Fibroblast of mammary gland (primary cell): ENCODE measurements around the gene NCOA7.
"Not testable (repeated sequence)": the region's sequence is repeated elsewhere in the genome, so short reads cannot be mapped to it uniquely, and the experiment has no call there.

ENCODE experiments used
- DNase-seq: peaks from one replicate; pipeline ENCODE4 v3.0.0-alpha.2; 2010; ENCODE audit warnings: low read depth
- H3K4me3 ChIP-seq: 2 replicates; pipeline ENCODE4 v1.5.1; 2011; ENCODE audit warnings: low read depth, mild to moderate bottlenecking, low read length, moderate library complexity; ENCODE audit not compliant: control insufficient read depth
- TF ChIP-seq, protein P1 (sequence below): conservative IDR thresholded peaks from 2 replicates; pipeline ENCODE4 v1.5.1; 2011; ENCODE audit warnings: low read depth, low read length, inconsistent platforms; ENCODE audit not compliant: control insufficient read depth, insufficient read depth

NCOA7 gene

DNA sequence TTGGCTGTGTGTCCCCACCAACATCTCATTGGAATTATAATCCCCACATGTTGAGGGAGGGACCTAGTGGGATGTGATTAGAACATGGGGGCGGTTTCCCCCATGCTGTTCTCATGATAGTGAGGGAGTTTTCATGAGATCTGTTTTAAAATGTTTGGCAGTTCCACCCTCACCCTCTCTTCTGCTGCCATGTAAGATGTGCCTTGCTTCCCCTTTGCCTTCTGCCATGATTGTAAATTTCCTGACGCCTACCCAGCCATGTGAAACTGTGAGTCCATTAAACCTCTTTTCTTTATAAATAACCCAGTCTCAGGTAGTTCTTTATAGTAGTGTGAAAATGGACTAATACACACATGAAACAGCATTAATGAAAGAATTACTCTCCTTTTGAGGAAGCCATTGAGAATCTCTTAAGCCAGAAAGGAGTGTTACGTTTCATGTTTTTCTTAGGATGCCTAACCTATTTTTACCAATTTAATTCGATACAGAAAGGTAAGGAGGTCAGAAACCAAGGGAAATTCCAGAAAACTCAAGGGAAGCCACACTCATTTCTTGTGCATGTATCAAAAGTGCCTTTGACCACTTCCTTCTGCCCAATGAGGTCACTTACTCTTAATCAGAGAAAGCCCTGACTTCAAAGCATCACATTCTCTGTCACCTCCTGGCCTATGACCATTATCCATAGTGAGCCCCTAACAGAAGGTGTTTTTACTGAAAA, 141.1 kb downstream of the NCOA7 start:
- H3K4me3 ChIP-seq: no peak overlapping the region
- TF ChIP-seq, protein P1, sequence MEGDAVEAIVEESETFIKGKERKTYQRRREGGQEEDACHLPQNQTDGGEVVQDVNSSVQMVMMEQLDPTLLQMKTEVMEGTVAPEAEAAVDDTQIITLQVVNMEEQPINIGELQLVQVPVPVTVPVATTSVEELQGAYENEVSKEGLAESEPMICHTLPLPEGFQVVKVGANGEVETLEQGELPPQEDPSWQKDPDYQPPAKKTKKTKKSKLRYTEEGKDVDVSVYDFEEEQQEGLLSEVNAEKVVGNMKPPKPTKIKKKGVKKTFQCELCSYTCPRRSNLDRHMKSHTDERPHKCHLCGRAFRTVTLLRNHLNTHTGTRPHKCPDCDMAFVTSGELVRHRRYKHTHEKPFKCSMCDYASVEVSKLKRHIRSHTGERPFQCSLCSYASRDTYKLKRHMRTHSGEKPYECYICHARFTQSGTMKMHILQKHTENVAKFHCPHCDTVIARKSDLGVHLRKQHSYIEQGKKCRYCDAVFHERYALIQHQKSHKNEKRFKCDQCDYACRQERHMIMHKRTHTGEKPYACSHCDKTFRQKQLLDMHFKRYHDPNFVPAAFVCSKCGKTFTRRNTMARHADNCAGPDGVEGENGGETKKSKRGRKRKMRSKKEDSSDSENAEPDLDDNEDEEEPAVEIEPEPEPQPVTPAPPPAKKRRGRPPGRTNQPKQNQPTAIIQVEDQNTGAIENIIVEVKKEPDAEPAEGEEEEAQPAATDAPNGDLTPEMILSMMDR: no peak
- DNase-seq: no peak

DNA sequence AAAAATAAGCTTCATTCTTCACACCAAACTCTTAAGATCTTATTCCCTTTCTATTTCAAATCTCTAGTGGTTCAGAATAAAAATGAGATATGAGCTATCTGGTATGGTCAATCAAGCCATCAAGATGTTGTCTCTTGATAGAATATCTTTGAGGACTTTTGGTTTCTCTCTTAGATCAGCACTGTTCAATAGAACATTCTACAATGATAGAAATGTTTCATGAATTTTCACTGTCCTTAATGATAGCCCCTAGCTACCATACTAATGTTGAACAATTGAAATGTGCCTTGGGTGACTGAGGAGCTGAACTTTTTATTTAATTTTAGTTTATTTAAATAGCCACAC, 141.7 kb downstream of the NCOA7 start:
- no peak overlapping the region for H3K4me3 ChIP-seq
- no peak for DNase-seq
- TF ChIP-seq, protein P1: no peak

DNA sequence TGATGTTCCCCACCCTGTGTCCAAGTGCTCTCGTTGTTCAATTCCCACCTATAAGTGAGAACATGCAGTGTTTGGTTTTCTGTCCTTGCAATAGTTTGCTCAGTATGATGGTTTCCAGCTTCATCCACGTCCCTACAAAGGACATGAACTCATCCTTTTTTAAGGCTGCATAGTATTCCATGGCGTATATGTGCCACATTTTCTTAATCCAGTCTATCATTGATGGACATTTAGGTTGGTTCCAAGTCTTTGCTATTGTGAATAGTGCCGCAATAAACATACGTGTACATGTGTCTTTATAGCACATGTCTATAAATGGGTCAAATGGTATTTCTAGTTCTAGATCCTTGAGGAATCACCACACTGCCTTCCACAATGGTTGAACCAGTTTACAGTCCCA, 144.8 kb downstream of the NCOA7 start:
- not testable (repeated sequence) for DNase-seq

DNA sequence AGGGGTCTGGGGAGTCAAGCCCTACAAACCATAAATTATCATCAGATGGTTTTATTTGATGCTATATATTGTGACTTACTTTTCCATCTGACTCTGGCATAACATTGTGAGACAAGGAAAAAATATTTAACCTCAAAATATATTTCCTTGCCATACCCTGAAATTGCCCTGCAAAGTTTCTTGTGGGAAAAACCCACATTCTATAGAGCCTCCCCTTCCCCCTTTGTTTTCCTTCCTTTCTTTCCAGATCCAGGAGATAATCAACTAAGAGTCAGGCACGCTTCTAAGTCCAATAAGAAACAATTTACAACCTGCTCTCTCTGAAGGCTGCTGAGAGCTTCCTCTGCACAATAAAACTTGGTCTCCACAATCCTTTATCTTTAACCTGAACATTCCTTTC, 148.3 kb downstream of the NCOA7 start:
- H3K4me3 ChIP-seq: no peak overlapping the region
- DNase-seq: no peak
- TF ChIP-seq, protein P1: no peak

More for the DNA sequence above, 144.8 kb downstream of the NCOA7 start:
- H3K4me3 ChIP-seq: not testable (repeated sequence)

DNA sequence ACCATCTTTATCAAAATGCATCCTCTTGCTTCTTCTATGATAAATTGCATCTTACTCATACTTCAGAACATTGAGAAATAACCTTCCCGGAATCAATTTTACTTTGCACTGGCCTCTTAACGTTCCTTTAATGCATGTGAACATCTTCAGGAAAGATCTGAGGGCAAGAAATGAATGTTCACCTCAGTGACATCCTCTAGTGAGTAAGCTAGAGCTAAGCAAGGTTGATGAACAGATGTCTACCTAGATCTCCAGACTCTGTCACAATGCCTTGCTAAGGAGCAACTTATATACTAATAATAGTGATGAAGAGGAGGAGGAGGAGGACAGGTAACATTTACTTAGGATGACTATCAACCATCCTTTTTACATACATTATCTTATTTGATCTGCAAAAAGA, 149.0 kb downstream of the NCOA7 start:
- TF ChIP-seq, protein P1: no peak
- DNase-seq: no peak
- no peak overlapping the region for H3K4me3 ChIP-seq

DNA sequence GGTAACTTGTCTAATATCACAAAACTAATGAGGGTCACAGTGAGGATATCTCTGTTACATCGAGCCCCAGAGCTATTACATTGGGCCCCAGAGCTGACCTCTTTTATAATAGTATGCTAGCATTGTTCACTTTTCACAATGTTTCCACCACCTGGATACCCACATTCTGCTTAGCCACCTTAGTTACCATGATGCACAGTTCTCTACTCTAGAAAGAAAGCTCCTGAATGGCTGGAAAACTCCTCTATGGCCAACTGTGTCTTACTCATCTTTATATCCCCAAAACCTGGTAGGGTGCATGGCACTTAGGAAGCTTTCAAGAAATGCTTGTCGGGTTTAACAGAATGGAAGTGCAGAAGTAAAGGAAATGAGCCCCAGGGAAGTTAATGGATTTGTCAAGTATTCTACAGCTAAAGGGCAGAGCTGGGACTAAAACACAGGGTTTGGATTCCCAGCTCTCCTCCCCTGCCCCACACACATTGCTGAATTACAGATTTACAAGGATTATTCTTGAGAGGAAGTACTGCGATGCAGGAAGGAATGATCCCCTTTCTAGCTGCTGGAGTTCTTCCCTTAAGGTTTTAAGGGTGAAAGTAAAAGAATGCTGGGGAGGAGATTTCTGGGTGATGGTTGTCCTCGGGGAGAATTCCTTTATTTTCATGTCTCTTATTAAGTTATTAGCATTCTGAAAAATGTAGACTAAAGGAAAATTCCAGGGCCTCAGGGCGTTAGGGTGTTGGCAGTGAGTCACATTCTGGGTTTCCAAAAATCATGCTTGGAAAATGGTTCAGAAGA, 149.7 kb downstream of the NCOA7 start:
- TF ChIP-seq, protein P1: no peak
- no peak for DNase-seq
- H3K4me3 ChIP-seq: no peak overlapping the region

DNA sequence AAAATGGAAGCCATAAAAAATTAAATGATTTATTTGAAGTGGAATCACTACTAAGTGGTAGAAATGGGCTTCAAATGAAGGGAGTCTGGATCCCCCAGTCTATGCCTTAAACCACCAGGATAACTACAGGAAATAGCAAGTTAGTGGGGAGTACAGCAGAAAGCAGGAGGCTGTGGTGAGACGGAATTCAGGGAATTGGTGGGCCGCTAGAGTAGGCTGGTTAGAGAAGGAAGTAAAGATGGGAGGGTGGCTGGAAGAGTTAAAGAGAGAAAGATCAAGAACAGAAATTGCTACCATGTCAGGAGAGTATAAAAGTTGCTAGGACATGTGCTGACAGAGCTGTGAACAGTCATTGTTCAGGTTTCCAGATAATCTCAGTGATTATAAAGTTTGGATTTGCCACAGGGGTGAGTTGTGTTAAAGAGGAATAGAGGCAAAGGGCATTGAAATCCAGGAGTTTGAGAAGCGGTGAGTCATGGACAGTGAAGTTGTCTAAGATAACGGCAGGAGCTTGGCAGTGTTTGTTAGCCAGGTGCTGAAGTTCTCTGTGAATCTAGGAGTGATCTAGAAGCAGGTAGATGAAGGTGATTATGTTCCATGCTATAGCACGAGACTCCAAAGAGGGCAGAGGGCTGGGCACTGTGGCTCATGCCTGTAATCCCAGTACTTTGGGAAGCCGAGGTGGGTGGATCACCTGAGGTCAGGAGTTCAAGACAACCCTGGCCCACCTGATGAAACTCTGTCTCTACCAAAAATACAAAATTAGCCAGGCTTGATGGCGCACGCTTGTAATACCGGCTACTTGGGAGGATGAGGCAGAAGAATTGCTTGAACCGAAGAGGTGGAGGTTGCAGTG, 152.1 kb downstream of the NCOA7 start:
- H3K4me3 ChIP-seq: no peak overlapping the region
- DNase-seq: no peak
- TF ChIP-seq, protein P1: no peak
